GM18517 (cell line): ENCODE measurements around the gene AGAP1.
"Not testable (repeated sequence)": the region's sequence is repeated elsewhere in the genome, so short reads cannot be mapped to it uniquely, and the experiment has no call there.

Experiments used
- ATAC-seq: cut with Tn5 transposase; IDR thresholded peaks from one replicate; pipeline ENCODE4 v1.9.1; 2021; ENCODE audit warnings: mild to moderate bottlenecking, moderate library complexity; ENCODE audit not compliant: unreplicated experiment

The AGAP1 gene

GRCh38 chr2:236124182-236124893, 630.5 kb downstream of the AGAP1 start:
- no peak for ATAC-seq

- ATAC-seq = no peak
Measured at GRCh38 chr2:236125541-236125940, 631.7 kb downstream of the AGAP1 start.

- no peak for ATAC-seq
Measured at GRCh38 chr2:236127010-236127409, 633.2 kb downstream of the AGAP1 start.

DNA sequence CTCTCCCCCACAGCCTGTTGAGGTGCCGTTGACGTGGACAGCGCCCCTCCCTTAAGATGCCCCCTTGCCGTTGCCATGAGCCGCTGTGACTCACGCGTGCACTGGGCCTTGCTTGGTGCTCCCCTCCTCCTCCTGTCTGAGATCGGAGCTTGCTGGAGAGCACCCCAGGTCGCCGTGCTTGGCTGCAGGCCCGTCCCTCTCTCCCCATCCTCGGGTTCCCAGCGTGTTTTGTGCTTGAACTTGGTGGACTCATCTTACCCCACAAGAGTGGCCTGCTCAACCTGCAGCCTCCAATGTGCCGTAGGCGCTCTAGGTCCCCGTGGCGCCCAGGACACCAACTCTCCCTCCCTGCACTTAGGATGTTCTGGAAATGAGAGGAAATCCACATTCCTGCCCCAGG, 634.5 kb downstream of the AGAP1 start:
- ATAC-seq = no peak

GRCh38 chr2:236129935-236130334, 636.1 kb downstream of the AGAP1 start:
- ATAC-seq = no peak

DNA sequence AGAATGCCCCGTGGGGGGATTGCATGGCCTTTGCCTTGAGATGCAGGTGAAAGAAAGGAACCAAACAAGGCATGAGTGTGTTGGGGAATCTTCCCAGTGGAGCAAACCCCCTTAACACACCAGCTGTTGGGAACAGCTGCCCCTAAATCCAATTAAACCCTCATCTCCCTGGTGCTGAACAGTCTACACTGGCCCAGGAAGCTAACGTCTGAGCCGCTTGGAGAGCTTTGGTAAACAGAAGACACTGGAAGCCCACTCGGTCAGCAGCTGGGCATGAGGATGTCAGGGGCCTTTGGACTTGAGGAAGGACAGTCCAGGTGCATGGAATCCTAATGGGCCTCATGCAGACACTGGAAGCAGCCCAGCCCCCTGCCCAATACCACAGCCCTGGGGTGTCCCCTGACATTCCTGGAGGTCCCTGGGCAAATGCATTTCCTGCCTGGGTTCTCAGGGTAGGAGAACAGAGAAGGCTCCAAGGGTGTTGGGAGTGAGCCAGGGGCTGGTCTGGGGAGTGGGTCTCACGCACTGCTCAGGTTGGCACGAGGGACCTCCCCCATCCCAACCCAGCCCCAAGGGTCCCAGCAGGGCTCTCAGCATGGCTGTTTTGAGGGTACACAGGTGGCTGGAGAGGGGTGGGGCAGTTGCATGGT, 636.6 kb downstream of the AGAP1 start:
- no peak for ATAC-seq

DNA sequence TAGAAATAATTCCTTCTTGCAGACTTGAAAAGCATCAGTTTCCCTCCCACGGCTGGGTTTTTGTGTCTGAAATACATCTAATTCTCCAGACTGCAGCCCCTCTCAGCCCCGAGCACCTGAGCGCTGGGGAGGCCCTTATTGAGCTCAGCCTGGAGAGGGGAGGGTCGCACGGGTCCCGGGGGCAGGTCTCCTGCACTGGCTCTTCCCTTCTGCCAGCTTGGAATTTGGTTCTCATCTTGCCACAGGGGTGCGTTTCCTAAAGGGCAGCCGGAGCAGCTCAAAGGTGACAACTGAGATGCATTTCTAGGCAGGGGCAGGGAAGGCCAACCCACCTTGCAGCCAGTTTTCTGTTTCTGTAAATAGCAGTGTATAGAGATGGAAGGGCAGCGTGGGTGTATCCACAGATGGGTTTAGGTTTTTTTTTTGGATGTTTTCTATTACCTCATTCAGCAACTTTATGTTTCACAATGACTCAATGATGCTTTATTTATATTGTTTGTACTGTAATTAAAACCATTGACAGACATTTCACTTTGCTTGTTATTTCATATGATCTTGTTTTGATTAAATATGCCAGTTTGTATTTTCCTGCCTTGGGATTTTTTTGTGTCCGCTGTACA, 637.3 kb downstream of the AGAP1 start:
- ATAC-seq = no peak

DNA sequence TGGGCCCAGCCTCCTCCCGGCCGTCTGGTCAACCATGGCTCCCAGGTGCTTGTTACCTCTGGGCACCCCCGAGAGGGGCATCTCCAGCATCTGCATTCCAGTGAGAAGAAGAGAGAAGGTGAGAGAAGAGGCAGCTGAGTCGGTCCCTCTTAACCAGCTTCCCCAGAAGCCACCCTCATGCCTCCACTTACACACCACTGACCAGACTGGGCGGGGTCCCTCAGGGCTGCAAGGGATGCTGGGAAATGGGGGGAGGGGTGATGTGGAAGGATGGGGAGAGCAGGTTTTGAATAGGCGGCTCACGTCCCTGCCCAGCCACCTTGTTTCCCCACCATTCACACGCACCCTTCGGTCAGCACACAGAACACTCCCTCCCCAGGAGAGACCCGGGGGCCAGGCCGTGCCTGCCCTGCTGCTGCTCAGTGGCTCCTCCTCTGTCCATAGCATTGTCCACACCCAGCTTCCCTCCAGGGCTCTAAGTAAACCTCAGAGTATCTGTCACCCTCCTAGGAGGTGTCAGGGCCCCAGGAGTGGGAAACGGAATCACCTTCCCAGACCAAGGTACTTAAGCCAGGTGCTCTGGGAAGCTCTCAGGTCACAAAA, 639.7 kb downstream of the AGAP1 start:
- no peak for ATAC-seq

GRCh38 chr2:236136538-236136937, 642.7 kb downstream of the AGAP1 start:
- ATAC-seq = no peak

DNA sequence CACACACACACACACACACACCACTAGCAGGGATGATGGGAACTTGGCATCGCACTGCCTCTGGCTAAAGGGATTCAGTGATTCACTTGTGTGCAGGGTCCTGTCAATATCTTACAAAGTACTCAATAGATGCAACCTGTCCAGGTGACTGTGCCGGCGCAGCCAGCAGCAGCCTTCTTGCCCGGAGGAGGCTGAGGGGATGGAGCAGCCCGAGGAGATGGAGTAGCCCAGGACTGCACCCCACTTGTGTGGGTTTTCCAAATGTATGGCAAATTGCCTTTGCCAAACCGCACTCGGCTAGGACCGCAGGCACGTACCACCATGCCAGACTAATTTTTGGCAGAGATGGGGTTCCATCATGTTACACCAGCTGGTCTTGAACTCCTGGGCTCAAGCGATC, 643.2 kb downstream of the AGAP1 start:
- ATAC-seq = no peak

DNA sequence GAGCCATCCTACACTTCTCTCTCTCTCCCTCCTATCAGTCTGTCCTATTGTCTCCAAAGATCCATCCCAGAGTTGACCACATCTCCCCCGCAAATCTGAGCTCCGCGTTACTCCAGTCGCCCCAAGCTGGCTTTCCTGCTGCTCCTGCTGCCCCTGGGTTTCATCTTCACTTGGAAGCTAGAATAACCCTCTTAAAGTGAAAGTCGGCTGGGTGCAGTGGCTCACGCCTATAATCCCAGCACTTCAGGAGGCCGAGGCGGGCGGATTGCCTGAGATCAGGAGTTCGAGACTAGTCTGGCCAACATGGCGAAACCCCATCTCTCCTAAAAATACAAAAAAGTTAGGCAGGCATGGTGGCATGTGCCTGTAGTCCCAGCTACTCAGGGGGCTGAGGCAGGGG, 647.8 kb downstream of the AGAP1 start:
- ATAC-seq = not testable (repeated sequence)

GRCh38 chr2:236143811-236144210, 650.0 kb downstream of the AGAP1 start:
- no peak for ATAC-seq

- ATAC-seq = no peak
Measured at GRCh38 chr2:236146436-236146835, 652.6 kb downstream of the AGAP1 start.

DNA sequence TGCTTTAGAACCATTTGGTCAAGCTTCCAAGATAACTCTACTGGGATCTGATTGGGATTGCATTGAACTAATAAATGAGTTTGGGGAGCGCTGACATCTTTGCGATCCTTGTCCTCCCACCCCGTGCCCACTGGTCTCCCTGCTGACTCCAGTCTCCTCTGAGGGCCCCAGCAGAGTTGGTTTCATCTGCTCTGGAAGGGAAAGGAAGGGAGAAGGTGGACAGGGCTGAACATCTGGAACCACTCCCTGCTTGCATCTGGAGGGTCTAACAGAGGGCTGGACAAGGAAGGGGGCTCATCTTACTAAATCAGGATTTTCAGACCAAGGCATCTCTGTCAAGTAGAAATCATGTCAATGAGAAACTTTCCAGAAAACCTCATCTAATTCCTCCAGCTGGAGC, 661.6 kb downstream of the AGAP1 start:
- ATAC-seq = no peak

- no peak for ATAC-seq
Measured at GRCh38 chr2:236156095-236156859, 662.4 kb downstream of the AGAP1 start.

DNA sequence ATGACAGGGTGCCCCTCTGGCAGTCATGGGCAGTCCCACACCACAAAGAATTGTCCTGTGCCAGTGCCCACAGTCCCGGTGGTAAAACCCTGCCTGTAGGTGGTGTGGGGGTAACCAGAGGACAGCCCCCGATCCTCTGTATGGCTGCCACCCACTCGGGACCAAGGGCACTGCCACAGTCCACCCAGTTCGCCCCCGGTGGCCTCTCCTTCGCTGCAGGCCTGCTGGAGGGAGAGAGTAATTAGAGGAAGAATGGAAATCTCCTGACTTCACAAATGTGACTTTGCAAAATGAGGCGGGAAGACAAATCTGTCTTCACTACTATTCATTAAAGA, 663.0 kb downstream of the AGAP1 start:
- no peak for ATAC-seq

GRCh38 chr2:236157366-236157765, 663.5 kb downstream of the AGAP1 start:
- ATAC-seq = no peak

DNA sequence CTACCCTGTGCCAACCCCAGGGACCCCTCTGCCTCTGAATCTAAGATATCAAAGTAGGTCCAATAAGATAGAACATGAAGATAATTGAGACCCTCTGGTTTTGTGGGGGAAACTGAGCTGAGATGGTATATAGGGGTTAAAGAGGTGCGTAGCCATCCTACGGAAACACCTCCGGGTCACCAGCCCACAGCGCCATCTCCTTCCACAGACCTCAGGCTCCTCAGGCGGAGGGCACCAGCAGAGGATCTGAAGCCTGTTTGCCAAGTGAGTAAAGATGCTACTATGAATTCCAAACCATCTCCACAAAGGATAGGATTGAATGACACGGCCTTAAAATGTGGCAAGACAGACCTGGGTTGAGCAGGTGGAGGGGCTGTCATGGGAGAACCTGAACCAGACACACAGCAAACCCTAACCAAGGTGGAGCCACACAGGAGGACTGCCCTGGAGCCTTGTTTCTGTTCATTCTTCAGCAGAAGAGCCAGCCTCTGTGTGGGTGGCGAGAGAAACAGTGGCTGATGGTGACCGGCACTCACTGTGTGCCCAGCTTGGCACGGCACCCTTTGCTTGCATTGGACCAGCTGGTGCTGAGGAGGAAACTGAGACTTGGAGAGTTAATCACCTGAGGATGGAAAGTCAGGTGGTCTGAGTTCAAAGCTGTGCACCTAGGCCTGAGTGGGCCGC, 664.1 kb downstream of the AGAP1 start:
- ATAC-seq = no peak

DNA sequence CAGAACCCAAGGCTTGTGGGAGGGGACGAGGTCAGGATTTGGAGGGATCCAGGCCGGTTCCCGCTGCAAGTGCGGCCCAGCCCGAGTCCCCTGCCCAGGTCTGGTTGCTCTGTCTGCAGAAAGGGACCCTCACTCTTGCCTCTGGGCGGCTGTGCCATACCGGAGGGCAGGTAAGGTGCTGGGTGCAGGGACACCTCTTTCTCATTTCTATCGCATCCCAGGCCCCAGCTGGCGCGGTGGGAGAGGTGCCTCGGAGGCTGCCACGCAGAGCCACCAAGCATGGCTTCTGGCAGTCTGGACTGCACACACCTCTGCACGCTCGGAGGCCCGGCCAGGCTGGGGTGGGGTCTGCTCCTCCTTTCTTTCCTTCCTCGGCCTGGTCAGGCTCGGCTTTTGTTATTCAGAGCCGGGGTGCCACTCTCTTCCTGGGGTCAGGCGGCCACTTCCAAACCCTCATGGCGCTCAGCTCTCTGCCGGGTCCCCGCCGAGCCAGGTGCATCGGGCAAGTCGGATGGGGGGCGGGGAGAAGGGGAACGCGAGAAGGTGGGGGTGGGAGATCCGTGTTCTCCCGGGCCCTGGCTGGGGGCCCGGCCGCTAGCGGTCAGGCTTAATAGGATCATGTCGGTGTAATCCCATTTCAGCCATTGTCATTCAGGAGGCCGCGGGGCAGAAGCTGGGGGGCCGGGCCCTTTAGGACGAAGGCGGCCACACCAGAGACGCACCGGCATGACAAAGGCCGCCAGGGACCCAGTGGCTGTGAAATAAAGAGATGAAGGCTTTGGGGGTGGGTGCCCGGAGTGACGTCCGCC, 665.3 kb downstream of the AGAP1 start:
- no peak for ATAC-seq

- ATAC-seq = no peak
Measured at GRCh38 chr2:236159778-236160170, 665.9 kb downstream of the AGAP1 start.
